Epithelial cell of esophagus (primary cell): ENCODE results near the gene KCNK4.

Experiments used
- DNase-seq: peaks from one replicate; pipeline ENCODE4 v3.0.0; 2010; ENCODE audit warnings: low read depth
- H3K4me3 ChIP-seq: 2 replicates; pipeline ENCODE4 v1.5.1; 2011; ENCODE audit warnings: mild to moderate bottlenecking, low read length, control low read depth
- CTCF ChIP-seq: IDR thresholded peaks from 2 replicates; pipeline ENCODE4 v1.5.1; 2011; ENCODE audit warnings: low read depth, mild to moderate bottlenecking, low read length, control low read depth, inconsistent platforms; ENCODE audit not compliant: insufficient read depth; ENCODE audit errors: missing control alignments

Gene KCNK4

GRCh38 chr11:64303109-64304031 is 12.3 kb downstream of the KCNK4 start:
- H3K4me3 ChIP-seq: no peak overlapping the region
- peak; percentile 64 for DNase-seq
- TF ChIP-seq CTCF: no peak

DNA sequence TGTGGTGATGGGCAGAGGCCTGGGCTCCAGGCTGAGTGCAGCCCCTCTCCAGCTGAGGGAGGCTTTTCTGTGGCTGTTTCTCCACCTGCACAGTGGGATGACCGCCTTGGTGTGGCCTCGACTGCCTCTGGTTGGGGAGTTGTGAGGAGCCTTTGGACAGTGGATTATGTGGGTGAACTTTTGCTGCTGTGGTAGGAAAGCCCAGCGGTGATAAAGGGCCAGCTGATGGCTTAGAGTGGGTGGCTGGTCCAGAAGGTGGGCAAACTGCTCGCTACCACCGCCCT is 12.9 kb downstream of the KCNK4 start:
- no peak for DNase-seq
- no peak for TF ChIP-seq CTCF
- peak overlapping the region; percentile 75 for H3K4me3 ChIP-seq

- H3K4me3 ChIP-seq: peak overlapping the region; percentile 75
- peak; percentile 84 for TF ChIP-seq CTCF
- peak; percentile 92 for DNase-seq
Measured at GRCh38 chr11:64304316-64305072, 13.4 kb downstream of the KCNK4 start.

- peak; percentile 99 for DNase-seq
- H3K4me3 ChIP-seq: peak within 1 kb of the TSS; percentile 79
- TF ChIP-seq CTCF: no peak
Measured at GRCh38 chr11:64305075-64305690, 14.1 kb downstream of the KCNK4 start, which contains the start of gene ESRRA. ESRRA (plus strand) TSS chr11:64305524; CDS start chr11:64307180, 1,656 bp downstream.

DNA sequence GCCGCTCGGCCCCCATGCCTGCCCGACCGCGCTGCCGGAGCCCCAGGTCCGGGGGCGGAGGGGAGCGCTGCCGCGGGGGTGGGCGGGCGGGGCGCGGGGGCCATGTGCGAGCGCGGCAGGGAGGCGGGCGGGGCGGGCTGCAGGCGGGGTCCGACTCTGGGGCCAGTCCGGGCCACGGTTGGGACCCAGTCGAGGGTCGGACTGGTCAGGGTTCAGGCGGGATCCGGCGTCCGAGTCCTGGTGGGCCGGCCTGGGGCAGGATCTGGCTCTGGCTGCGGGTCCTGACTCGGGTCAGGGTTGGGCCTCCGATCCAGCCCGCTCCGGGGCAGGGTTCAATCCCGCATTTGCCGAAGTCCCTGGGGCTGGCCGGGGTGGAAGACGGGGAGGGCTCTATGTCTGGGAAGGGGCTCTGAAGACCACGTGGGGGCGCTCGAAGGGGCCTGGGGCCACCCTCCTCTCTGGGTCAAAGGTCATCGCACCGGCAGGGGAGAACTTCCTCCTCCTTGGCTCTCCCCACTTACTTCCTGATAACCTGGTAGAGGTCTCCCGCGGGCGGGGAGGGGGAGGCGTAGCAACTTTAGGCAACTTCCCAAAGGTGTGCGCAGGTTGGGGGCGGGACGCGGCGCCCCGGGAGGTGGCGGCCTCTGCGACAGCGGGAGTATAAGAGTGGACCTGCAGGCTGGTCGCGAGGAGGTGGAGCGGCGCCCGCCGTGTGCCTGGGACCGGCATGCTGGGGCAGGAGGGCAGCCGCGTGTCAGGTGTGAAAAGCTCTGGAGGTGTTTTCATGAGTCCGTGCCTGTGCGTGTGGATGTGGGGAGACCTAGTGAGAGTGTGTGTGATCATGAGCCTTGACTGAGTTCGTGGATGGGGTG is 14.8 kb downstream of the KCNK4 start:
- H3K4me3 ChIP-seq: peak overlapping the region; percentile 79
- peak; percentile 17 for TF ChIP-seq CTCF
- peak; percentile 40 for DNase-seq

- TF ChIP-seq CTCF: no peak
- H3K4me3 ChIP-seq: peak overlapping the region; percentile 79
- DNase-seq: no peak
Measured at GRCh38 chr11:64306563-64306875, 15.4 kb downstream of the KCNK4 start.
